A673 (cell line): ENCODE data around the gene RALGAPB. TPM values are rescaled to one million over a fixed set of nuclear protein-coding genes. Genes with fewer than 3 reads are reported as not detected.
A peak's percentile ranks its signal among the peaks of the same experiment; 100 is the strongest.

Experiments used
- BruUV-seq: library from RNA; stranded (reverse); fragments of 400-500 nt; replicated peaks from 2 replicates; lab custom pipeline; 2021; lab: Mats Ljungman, UMichigan
- CTCF ChIA-PET: fragments of 300-600 bp; sonication (Branson Sonifier 250); formaldehyde crosslinking; loops from one replicate; lab custom pipeline; 2022; ENCODE audit warnings: antibody characterized with exemption; lab: Charles Lee
- POLR2A ChIA-PET: fragments of 300-600 bp; sonication (Branson Sonifier 250); formaldehyde crosslinking; loops from one replicate; lab custom pipeline; 2022; ENCODE audit warnings: antibody characterized with exemption; ENCODE audit not compliant: low non-redundant PET; lab: Charles Lee
- DNase-seq: peaks from one replicate; pipeline ENCODE4 v3.0.0-alpha.2; 2015; ENCODE audit warnings: low spot score
- H3K27ac ChIP-seq: fragments of 200-600 bp; sonication (generic); 2 replicates; pipeline ENCODE4 v1.5.1; 2016; ENCODE audit warnings: mixed run types, low read depth, mild to moderate bottlenecking, mixed read lengths, antibody characterized with exemption, low read length; ENCODE audit not compliant: poor library complexity, severe bottlenecking
- H3K27me3 ChIP-seq: fragments of 200-600 bp; sonication (generic); replicated peaks from 2 replicates; pipeline ENCODE4 v1.6.1; 2017; ENCODE audit warnings: mixed run types, low read depth, mild to moderate bottlenecking, mixed read lengths, antibody characterized with exemption, low read length; ENCODE audit not compliant: insufficient read depth, poor library complexity
- H3K36me3 ChIP-seq: fragments of 200-600 bp; sonication (generic); 2 replicates; pipeline ENCODE4 v1.6.1; 2016; ENCODE audit warnings: mixed run types, mild to moderate bottlenecking, mixed read lengths, antibody characterized with exemption, low read length; ENCODE audit not compliant: insufficient read depth, poor library complexity, severe bottlenecking
- H3K4me1 ChIP-seq: fragments of 200-600 bp; sonication (generic); 2 replicates; pipeline ENCODE4 v1.6.1; 2017; ENCODE audit warnings: mixed run types, mild to moderate bottlenecking, mixed read lengths, antibody characterized with exemption, low read length; ENCODE audit not compliant: insufficient read depth, poor library complexity, severe bottlenecking
- H3K4me3 ChIP-seq: fragments of 200-600 bp; sonication (generic); 2 replicates; pipeline ENCODE4 v1.5.1; 2016; ENCODE audit warnings: low read depth, mixed run types, mild to moderate bottlenecking, mixed read lengths, low read length; ENCODE audit not compliant: poor library complexity, severe bottlenecking
- H3K9me3 ChIP-seq: fragments of 200-600 bp; sonication (generic); 2 replicates; pipeline ENCODE4 v1.6.1; 2016; ENCODE audit warnings: mixed run types, low read depth, mild to moderate bottlenecking, mixed read lengths, antibody characterized with exemption, low read length; ENCODE audit not compliant: poor library complexity, severe bottlenecking
- EZH2 ChIP-seq: fragments of 200-600 bp; sonication (generic); IDR thresholded peaks from 2 replicates; pipeline ENCODE4 v1.6.1; 2017; ENCODE audit warnings: borderline replicate concordance, low read depth, mild to moderate bottlenecking, mixed read lengths, antibody characterized with exemption, low read length; ENCODE audit not compliant: poor library complexity, severe bottlenecking
- intact Hi-C: fragments of 100-400 bp; cut with micrococcal nuclease; formaldehyde crosslinking; loops from one replicate; pipeline ENCODE4 v1.10.0; 2022; ENCODE audit not compliant: unreplicated experiment
- total RNA-seq: library from RNA; stranded (reverse); gene quantifications from 2 replicates; pipeline ENCODE4 v1.2.3, GENCODE V29; 2021
- TF ChIP-seq, protein P1 (sequence below): fragments of 300-800, 200-600 bp; sonication (generic); conservative IDR thresholded peaks from 2 replicates; pipeline ENCODE4 v1.5.1; 2017; ENCODE audit warnings: low read depth, mild to moderate bottlenecking, antibody characterized with exemption, low read length, moderate library complexity, mixed read lengths

RALGAPB gene
- total RNA-seq, 1 experiment from 2014 or later: 34.4 TPM

DNA sequence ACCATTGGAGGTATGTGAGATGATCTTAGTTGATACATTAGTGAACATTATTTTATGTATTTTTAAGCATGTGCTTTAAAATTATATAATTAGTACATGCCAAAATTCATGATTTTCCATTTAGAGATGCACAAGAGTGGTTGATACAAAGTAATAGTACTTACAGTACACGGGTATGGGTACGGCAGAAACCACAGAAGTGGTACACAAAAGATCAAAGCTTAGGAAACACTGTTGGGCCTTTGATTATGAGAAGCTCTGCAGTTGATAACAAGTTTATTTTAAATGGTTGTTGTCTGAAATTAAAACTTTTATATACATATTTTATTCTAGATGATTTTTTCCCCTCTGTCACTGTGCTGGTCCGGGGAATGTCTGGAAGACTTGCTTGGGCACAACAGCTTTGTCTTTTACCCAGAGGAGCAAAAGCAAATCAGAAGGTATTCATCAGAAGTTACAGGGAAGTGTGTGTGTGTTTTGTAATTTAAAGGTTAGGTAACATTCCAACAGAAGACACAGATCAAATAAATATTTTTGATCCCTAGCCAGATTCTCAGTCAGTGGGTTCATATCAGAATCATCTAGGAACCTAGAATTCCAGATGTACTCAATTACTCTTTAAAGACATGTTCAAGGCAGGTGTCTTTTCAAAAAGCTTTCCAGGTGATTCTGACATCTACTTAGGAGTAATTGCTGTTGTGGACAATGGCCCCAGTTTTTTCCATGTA, 75.9 kb downstream of the RALGAPB start:
- peaks cover 52% of the 10 kb centered on the region for H3K36me3 ChIP-seq
- DNase-seq: no peak
- H3K4me3 ChIP-seq: no peak overlapping the region
- no TSS peak for BruUV-seq
- CTCF ChIA-PET: no interaction called here
- H3K27me3 ChIP-seq: no peaks in the 10 kb centered on the region
- intact Hi-C loops: no loop called here
- no peaks in the 10 kb centered on the region for H3K4me1 ChIP-seq
- no peak overlapping the region for H3K27ac ChIP-seq
- TF ChIP-seq EZH2: no peak
- TF ChIP-seq, protein P1, sequence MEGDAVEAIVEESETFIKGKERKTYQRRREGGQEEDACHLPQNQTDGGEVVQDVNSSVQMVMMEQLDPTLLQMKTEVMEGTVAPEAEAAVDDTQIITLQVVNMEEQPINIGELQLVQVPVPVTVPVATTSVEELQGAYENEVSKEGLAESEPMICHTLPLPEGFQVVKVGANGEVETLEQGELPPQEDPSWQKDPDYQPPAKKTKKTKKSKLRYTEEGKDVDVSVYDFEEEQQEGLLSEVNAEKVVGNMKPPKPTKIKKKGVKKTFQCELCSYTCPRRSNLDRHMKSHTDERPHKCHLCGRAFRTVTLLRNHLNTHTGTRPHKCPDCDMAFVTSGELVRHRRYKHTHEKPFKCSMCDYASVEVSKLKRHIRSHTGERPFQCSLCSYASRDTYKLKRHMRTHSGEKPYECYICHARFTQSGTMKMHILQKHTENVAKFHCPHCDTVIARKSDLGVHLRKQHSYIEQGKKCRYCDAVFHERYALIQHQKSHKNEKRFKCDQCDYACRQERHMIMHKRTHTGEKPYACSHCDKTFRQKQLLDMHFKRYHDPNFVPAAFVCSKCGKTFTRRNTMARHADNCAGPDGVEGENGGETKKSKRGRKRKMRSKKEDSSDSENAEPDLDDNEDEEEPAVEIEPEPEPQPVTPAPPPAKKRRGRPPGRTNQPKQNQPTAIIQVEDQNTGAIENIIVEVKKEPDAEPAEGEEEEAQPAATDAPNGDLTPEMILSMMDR: no peak
- POLR2A ChIA-PET: no interaction called here
- no peaks in the 10 kb centered on the region for H3K9me3 ChIP-seq

DNA sequence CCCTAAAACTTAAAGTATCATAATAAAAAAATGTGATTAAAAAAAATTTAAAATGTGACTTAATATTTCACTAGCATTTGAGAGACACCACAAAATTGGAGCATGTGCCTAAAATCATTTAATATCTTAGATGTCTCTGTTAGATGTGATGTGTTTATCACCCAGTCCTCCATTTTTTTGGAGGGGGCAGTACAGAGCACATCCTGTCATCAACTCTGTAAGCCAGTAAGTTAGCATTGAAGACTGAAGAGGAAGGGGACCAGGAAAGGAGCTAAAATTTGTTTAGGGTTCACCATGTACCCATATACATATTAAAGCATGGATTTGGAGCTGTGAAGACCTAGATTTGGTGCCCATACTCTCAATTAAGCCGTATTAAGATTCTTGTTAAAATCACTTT, 77.6 kb downstream of the RALGAPB start:
- Histone ChIP-seq H3K36me3 (peaks cover 62% of the 10 kb centered on the region), H3K4me1 (no peaks in the 10 kb centered on the region), H3K4me3 (no peak overlapping the region), H3K27ac (no peak overlapping the region), H3K27me3 (no peaks in the 10 kb centered on the region), H3K9me3 (no peaks in the 10 kb centered on the region)
- CTCF ChIA-PET: no interaction called here
- POLR2A ChIA-PET: no interaction called here
- peak; percentile 24 for DNase-seq
- TF ChIP-seq EZH2: no peak
- TF ChIP-seq, protein P1: peak; percentile 36; the same call in 1 of the 2 replicates
- intact Hi-C loops: no loop called here
- BruUV-seq: no TSS peak

DNA sequence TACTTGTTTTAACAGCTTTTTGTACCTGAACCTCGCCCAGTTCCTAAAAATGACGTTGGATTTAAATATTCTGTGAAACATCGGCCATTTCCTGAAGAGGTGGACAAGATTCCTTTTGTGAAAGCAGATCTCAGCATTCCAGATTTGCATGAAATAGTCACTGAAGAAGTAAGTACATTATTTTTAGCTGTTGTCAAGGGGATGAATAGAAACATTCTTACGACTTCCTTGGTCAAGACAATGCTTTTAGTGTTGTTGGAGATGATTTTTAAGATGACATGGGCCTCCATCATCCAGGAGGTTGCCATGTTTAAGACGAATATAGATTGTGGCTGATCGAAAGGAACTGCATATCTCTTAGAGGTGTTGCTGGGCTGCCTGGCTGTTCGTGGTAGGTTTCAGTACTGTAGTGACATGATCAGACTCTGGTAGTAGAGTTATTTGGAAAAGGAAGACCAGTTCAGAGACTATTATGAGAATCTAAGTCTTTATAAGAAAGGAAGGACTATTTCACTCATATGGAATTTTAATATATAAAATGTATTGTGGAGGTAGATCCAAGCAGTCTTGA, 78.5 kb downstream of the RALGAPB start:
- TF ChIP-seq EZH2: no peak
- TF ChIP-seq, protein P1: no peak
- Histone ChIP-seq H3K27me3 (no peaks in the 10 kb centered on the region), H3K36me3 (peaks cover 64% of the 10 kb centered on the region), H3K9me3 (no peaks in the 10 kb centered on the region), H3K4me1 (no peaks in the 10 kb centered on the region), H3K4me3 (no peak overlapping the region), H3K27ac (no peak overlapping the region)
- intact Hi-C loops: no loop called here
- ChIA-PET CTCF (no interaction called here), POLR2A (no interaction called here)
- no TSS peak for BruUV-seq
- no peak for DNase-seq
